Thymus (tissue), 11 donors: ENCODE measurements around the gene TBL1XR1. TPM values are rescaled to one million over a fixed set of nuclear protein-coding genes. Genes with fewer than 3 reads are reported as not detected.
A peak's percentile ranks its signal among the peaks of the same experiment; 100 is the strongest.

ENCODE experiments used
- DNase-seq, 9 donors: peaks; one replicate each; pipeline ENCODE4 v3.0.0-alpha.2; 2013; ENCODE audit warnings: low spot score in 9 of 9, low read depth in 6 of 9, missing footprints in 1 of 9
- H3K27ac ChIP-seq, 2 donors: one replicate each; pipeline ENCODE4 v1.5.1; 2013; ENCODE audit warnings: control low read depth in 1 of 2, low read depth in 1 of 2, low read length in 1 of 2, mild to moderate bottlenecking in 1 of 2, moderate library complexity in 1 of 2
- H3K27me3 ChIP-seq, 2 donors: one replicate each; pipeline ENCODE4 v1.5.1; 2013; ENCODE audit warnings: low read length in 1 of 2; ENCODE audit not compliant: control insufficient read depth in 2 of 2, insufficient read depth in 1 of 2
- H3K36me3 ChIP-seq, 2 donors: one replicate each; pipeline ENCODE4 v1.5.1; 2013; ENCODE audit warnings: low read length in 1 of 2, mild to moderate bottlenecking in 1 of 2, moderate library complexity in 1 of 2; ENCODE audit not compliant: control insufficient read depth in 2 of 2, insufficient read depth in 2 of 2
- H3K4me1 ChIP-seq, 2 donors: one replicate each; pipeline ENCODE4 v1.5.1; 2013; ENCODE audit warnings: low read length in 2 of 2; ENCODE audit not compliant: control insufficient read depth in 2 of 2, insufficient read depth in 2 of 2
- H3K4me3 ChIP-seq, 2 donors: one replicate each; pipeline ENCODE4 v1.5.1; 2013; ENCODE audit warnings: low read length in 2 of 2, control low read depth in 1 of 2, mild to moderate bottlenecking in 1 of 2
- H3K9me3 ChIP-seq, 2 donors: one replicate each; pipeline ENCODE4 v1.5.1; 2013; ENCODE audit warnings: low read length in 1 of 2, mild to moderate bottlenecking in 1 of 2; ENCODE audit not compliant: control insufficient read depth in 2 of 2, insufficient read depth in 1 of 2
- WGBS: extraction: QIAGEN DNeasy Blood & Tissue Kit; methylation state at CpG from one replicate; pipeline ENCODE4 v1.1.7; 2013; 5-methylcytosine and 5-hydroxymethylcytosine counted together
- polyA plus RNA-seq: library from polyadenylated mRNA; stranded (reverse); fragments of 200-250 nt; gene quantifications from one replicate; pipeline ENCODE4 v1.2.3, GENCODE V29; 2013
- total RNA-seq: library from RNA; stranded (reverse); fragments of 120-200 nt; gene quantifications from one replicate; pipeline ENCODE4 v1.2.4, GENCODE V29; 2013
- donor health status: healthy.

TBL1XR1 gene
- total and polyA plus RNA-seq, 2 donors = 66.5 to 130 TPM

- WGBS = over 99% methylated on average over 2 of the region's 2 CpGs
- H3K36me3 ChIP-seq = peaks cover 6 to 44% of the 10 kb centered on the region in 2 donors
- H3K9me3 ChIP-seq = no peaks in the 10 kb centered on the region
- peaks cover 17 to 18% of the 10 kb centered on the region in 2 donors for H3K4me1 ChIP-seq
- H3K27ac ChIP-seq = peak overlapping the region in 1 of 2 donors; percentile 12
- no peak overlapping the region for H3K4me3 ChIP-seq
- no peaks in the 10 kb centered on the region for H3K27me3 ChIP-seq
- no peak for DNase-seq
These were observed 144.2 kb downstream of the TBL1XR1 start for GRCh38 chr3:177053107-177053506.

- WGBS = 33% methylated on average over 4 of the region's 4 CpGs
- peak in 8 of 9 donors; percentile 29 to 81 (median 48) for DNase-seq
- peak overlapping the region in 1 of 2 donors; percentile 76 for H3K27ac ChIP-seq
- H3K4me3 ChIP-seq = peak overlapping the region; percentile 16 to 21
- peaks cover 8 to 61% of the 10 kb centered on the region in 2 donors for H3K36me3 ChIP-seq
- H3K9me3 ChIP-seq = no peaks in the 10 kb centered on the region
- H3K4me1 ChIP-seq = peaks cover 6 to 7% of the 10 kb centered on the region in 2 donors
- no peaks in the 10 kb centered on the region for H3K27me3 ChIP-seq
These were observed 145.9 kb downstream of the TBL1XR1 start for GRCh38 chr3:177051411-177051810.

- peaks cover 5 to 6% of the 10 kb centered on the region in 2 donors for H3K4me1 ChIP-seq
- whole genome bisulfite sequencing = 66% methylated on average over 5 of the region's 5 CpGs
- H3K4me3 ChIP-seq = peak overlapping the region; percentile 16 to 21
- no peaks in the 10 kb centered on the region for H3K9me3 ChIP-seq
- peak overlapping the region; percentile 13 to 76 for H3K27ac ChIP-seq
- H3K36me3 ChIP-seq = peaks cover 8 to 68% of the 10 kb centered on the region in 2 donors
- peak in 8 of 9 donors; percentile 38 to 85 (median 57) for DNase-seq
- H3K27me3 ChIP-seq = no peaks in the 10 kb centered on the region
These were observed 146.6 kb downstream of the TBL1XR1 start for GRCh38 chr3:177050501-177051237.

- 95% methylated on average over 2 of the region's 2 CpGs for WGBS
- Histone ChIP-seq H3K4me1 (peaks cover 6 to 8% of the 10 kb centered on the region in 2 donors), H3K27ac (no peak overlapping the region), H3K9me3 (no peaks in the 10 kb centered on the region), H3K27me3 (no peaks in the 10 kb centered on the region), H3K36me3 (peaks cover 21 to 83% of the 10 kb centered on the region in 2 donors), H3K4me3 (no peak overlapping the region)
- DNase-seq = no peak
These were observed 151.5 kb downstream of the TBL1XR1 start for GRCh38 chr3:177045767-177046166.

GRCh38 chr3:177045222-177045621 is 152.1 kb downstream of the TBL1XR1 start:
- H3K36me3 ChIP-seq = peaks cover 21 to 80% of the 10 kb centered on the region in 2 donors

GRCh38 chr3:177041730-177042551 is 155.3 kb downstream of the TBL1XR1 start:
- Histone ChIP-seq H3K4me1 (peaks cover 6 to 14% of the 10 kb centered on the region in 2 donors), H3K27ac (no peak overlapping the region), H3K4me3 (no peak overlapping the region), H3K9me3 (no peaks in the 10 kb centered on the region), H3K36me3 (peaks cover 31 to 78% of the 10 kb centered on the region in 2 donors), H3K27me3 (no peaks in the 10 kb centered on the region)
- no peak for DNase-seq
- WGBS = 95% methylated on average over 8 of the region's 8 CpGs

More at GRCh38 chr3:177045222-177045621, 152.1 kb downstream of the TBL1XR1 start:
- 97% methylated on average over 7 of the region's 7 CpGs for whole genome bisulfite sequencing
- no peaks in the 10 kb centered on the region for H3K27me3 ChIP-seq
- peaks cover 6 to 8% of the 10 kb centered on the region in 2 donors for H3K4me1 ChIP-seq
- no peaks in the 10 kb centered on the region for H3K9me3 ChIP-seq
- H3K27ac ChIP-seq = no peak overlapping the region
- no peak for DNase-seq
- H3K4me3 ChIP-seq = no peak overlapping the region

GRCh38 chr3:177041021-177041729 is 156.1 kb downstream of the TBL1XR1 start:
- Histone ChIP-seq H3K27ac (peak overlapping the region; percentile 43 to 57), H3K36me3 (peaks cover 31 to 78% of the 10 kb centered on the region in 2 donors), H3K27me3 (no peaks in the 10 kb centered on the region), H3K4me3 (no peak overlapping the region), H3K4me1 (peaks cover 6 to 14% of the 10 kb centered on the region in 2 donors), H3K9me3 (no peaks in the 10 kb centered on the region)
- WGBS = 93% methylated on average over 2 of the region's 2 CpGs
- no peak for DNase-seq

- no peak for DNase-seq
- Histone ChIP-seq H3K27ac (no peak overlapping the region), H3K4me1 (peaks cover 6 to 14% of the 10 kb centered on the region in 2 donors), H3K27me3 (no peaks in the 10 kb centered on the region), H3K4me3 (no peak overlapping the region), H3K9me3 (no peaks in the 10 kb centered on the region), H3K36me3 (peaks cover 34 to 78% of the 10 kb centered on the region in 2 donors)
- 96% methylated on average over 4 of the region's 4 CpGs for WGBS
These were observed 157.6 kb downstream of the TBL1XR1 start for GRCh38 chr3:177039490-177040274.
